ENCODE results near the gene YLPM1. TPM values are rescaled to one million over a fixed set of nuclear protein-coding genes. Genes with fewer than 3 reads are reported as not detected.

Gene YLPM1
- total RNA-seq, 4 donors from 2014 or later = 28.9 to 73.1 (median 47.3) TPM

GRCh38 chr14:74859757-74860552 is 96.8 kb downstream of the YLPM1 start:
- no peak for ATAC-seq (ENCODE audit: low FRiP score)
- no peak for TF ChIP-seq CTCF (IDR thresholded peaks at IDR 0.05)
- no peak for DNase-seq (ENCODE audit: low spot score)

- DNase-seq (ENCODE audit: low spot score) (peak; percentile 100), ATAC-seq (ENCODE audit: low FRiP score) (peak; percentile 49)
- peak in 2 of 3 donors; percentile 71 to 94 for TF ChIP-seq CTCF (IDR thresholded peaks at IDR 0.05)
Measured at GRCh38 chr14:74860899-74861733, 98.0 kb downstream of the YLPM1 start.

GRCh38 chr14:74861734-74862090 is 98.6 kb downstream of the YLPM1 start:
- DNase-seq (ENCODE audit: low spot score) = no peak
- no peak for ATAC-seq (ENCODE audit: low FRiP score)
- TF ChIP-seq CTCF (IDR thresholded peaks at IDR 0.05) = no peak

- TF ChIP-seq CTCF (IDR thresholded peaks at IDR 0.05) = no peak
- DNase-seq (ENCODE audit: low spot score) = no peak
- ATAC-seq (ENCODE audit: low FRiP score) = no peak
Measured at GRCh38 chr14:74863274-74863673, 100.2 kb downstream of the YLPM1 start.

- ATAC-seq (ENCODE audit: low FRiP score) (no peak), DNase-seq (ENCODE audit: low spot score) (no peak)
- TF ChIP-seq CTCF (IDR thresholded peaks at IDR 0.05) = no peak
Measured at GRCh38 chr14:74864198-74864597, 101.1 kb downstream of the YLPM1 start.

GRCh38 chr14:74865156-74865555 is 102.0 kb downstream of the YLPM1 start:
- TF ChIP-seq CTCF (IDR thresholded peaks at IDR 0.05) = no peak

More at GRCh38 chr14:74865156-74865555, 102.0 kb downstream of the YLPM1 start:
- DNase-seq (ENCODE audit: low spot score) = no peak
- no peak for ATAC-seq (ENCODE audit: low FRiP score)

All from omental fat pad (tissue), 4 donors.